Left ventricle myocardium inferior (tissue), 1 donor: ENCODE measurements around the gene ZSCAN22. TPM values are rescaled to one million over a fixed set of nuclear protein-coding genes. Genes with fewer than 3 reads are reported as not detected.

Experiments
- DNase-seq: peaks from one replicate; pipeline ENCODE4 v3.0.0-alpha.2; 2020
- H3K27ac ChIP-seq: fragments of 200-600 bp; replicated peaks from 2 replicates; pipeline ENCODE4 v1.8.0; 2021
- H3K27me3 ChIP-seq: fragments of 200-600 bp; 2 replicates; pipeline ENCODE4 v1.8.0; 2021; ENCODE audit warnings: low read depth
- H3K36me3 ChIP-seq: fragments of 200-600 bp; 2 replicates; pipeline ENCODE4 v1.8.0; 2021
- H3K4me1 ChIP-seq: fragments of 200-600 bp; 2 replicates; pipeline ENCODE4 v1.8.0; 2021
- H3K4me3 ChIP-seq: fragments of 200-600 bp; 2 replicates; pipeline ENCODE4 v1.8.0; 2021; ENCODE audit warnings: mild to moderate bottlenecking, moderate library complexity
- H3K9me3 ChIP-seq: fragments of 200-600 bp; replicated peaks from 2 replicates; pipeline ENCODE4 v1.8.0; 2021
- CTCF ChIP-seq: fragments of 200-600 bp; IDR thresholded peaks from 2 replicates; pipeline ENCODE4 v1.8.0; 2021; ENCODE audit warnings: antibody characterized with exemption, mild to moderate bottlenecking, borderline replicate concordance
- intact Hi-C: fragments of 100-400 bp; cut with micrococcal nuclease; formaldehyde crosslinking; loops from one replicate; pipeline ENCODE4 v1.11.0; 2022
- total RNA-seq: library from RNA; stranded (reverse); fragmentation: NEBNext Ultra II Directional; extraction: Animal tissue kit (Norgen Biotek cat#: 25700); gene quantifications from one replicate; pipeline ENCODE4 v1.2.1, GENCODE V29; 2021
- donor health status: DM: no; HTN: yes; CAD: no; lungs with severe emphysema.

ZSCAN22 gene
- total RNA-seq, 1 donor from 2014 or later: 1.8 TPM

GRCh38 chr19:58364146-58364545, 37.4 kb downstream of the ZSCAN22 start:
- Histone ChIP-seq H3K4me3 (no peak overlapping the region), H3K9me3 (no peaks in the 10 kb centered on the region), H3K27me3 (peaks cover 32% of the 10 kb centered on the region), H3K27ac (no peak overlapping the region), H3K36me3 (no peaks in the 10 kb centered on the region), H3K4me1 (peaks cover 10% of the 10 kb centered on the region)
- DNase-seq: no peak
- no peak for TF ChIP-seq CTCF
- intact Hi-C loops: no loop called here

- Histone ChIP-seq H3K27me3 (peaks cover 32% of the 10 kb centered on the region), H3K9me3 (no peaks in the 10 kb centered on the region), H3K36me3 (no peaks in the 10 kb centered on the region), H3K27ac (no peak overlapping the region), H3K4me1 (peaks cover 5% of the 10 kb centered on the region), H3K4me3 (no peak overlapping the region)
- no peak for DNase-seq
- intact Hi-C loops: no loop called here
- TF ChIP-seq CTCF: no peak
Measured at GRCh38 chr19:58366585-58367430, 40.0 kb downstream of the ZSCAN22 start.

GRCh38 chr19:58367698-58368454, 41.1 kb downstream of the ZSCAN22 start:
- Histone ChIP-seq H3K36me3 (no peaks in the 10 kb centered on the region), H3K9me3 (no peaks in the 10 kb centered on the region), H3K4me1 (peaks cover 6% of the 10 kb centered on the region), H3K27ac (no peak overlapping the region), H3K4me3 (peak overlapping the region; percentile 21), H3K27me3 (peaks cover 32% of the 10 kb centered on the region)
- DNase-seq: no peak
- intact Hi-C loops: no loop called here
- no peak for TF ChIP-seq CTCF

GRCh38 chr19:58368561-58369360, 42.0 kb downstream of the ZSCAN22 start:
- no peak for DNase-seq
- Histone ChIP-seq H3K9me3 (no peaks in the 10 kb centered on the region), H3K27me3 (peaks cover 32% of the 10 kb centered on the region), H3K27ac (no peak overlapping the region), H3K4me1 (peaks cover 13% of the 10 kb centered on the region), H3K4me3 (no peak overlapping the region), H3K36me3 (no peaks in the 10 kb centered on the region)
- TF ChIP-seq CTCF: no peak
- intact Hi-C loops: no loop called here
